ENCODE data around the gene PPM1A.

PPM1A gene

GRCh38 chr14:60229614-60230013 lies 19.4 kb upstream of the PPM1A start:
- DNase-seq = no peak

- no peak for DNase-seq
Observed at GRCh38 chr14:60232185-60232584, 16.8 kb upstream of the PPM1A start.

GRCh38 chr14:60233251-60233650 lies 15.8 kb upstream of the PPM1A start:
- no peak for DNase-seq

- no peak for DNase-seq
Observed at GRCh38 chr14:60233891-60234290, 15.1 kb upstream of the PPM1A start.

- no peak for DNase-seq
Observed at GRCh38 chr14:60235440-60235839, 13.6 kb upstream of the PPM1A start.

GRCh38 chr14:60238955-60239354 lies 10.1 kb upstream of the PPM1A start:
- no peak for DNase-seq

GRCh38 chr14:60240139-60240856 lies 8.7 kb upstream of the PPM1A start:
- DNase-seq = no peak

GRCh38 chr14:60241091-60241490 lies 7.9 kb upstream of the PPM1A start:
- DNase-seq = no peak

- no peak for DNase-seq
Observed at GRCh38 chr14:60242429-60242828, 6.6 kb upstream of the PPM1A start.

- no peak for DNase-seq
Observed at GRCh38 chr14:60245380-60246177, 3.4 kb upstream of the PPM1A start.

GRCh38 chr14:60247994-60248696 lies 876 bp upstream of the PPM1A start:
- DNase-seq = peak; percentile 92

GRCh38 chr14:60249321-60250256 lies 568 bp downstream of the PPM1A start:
- DNase-seq = peak; percentile 69

GRCh38 chr14:60250257-60251035 lies 1.4 kb downstream of the PPM1A start:
- DNase-seq = peak; percentile 34

- no peak for DNase-seq
Observed at GRCh38 chr14:60251877-60252276, 2.9 kb downstream of the PPM1A start.

- no peak for DNase-seq
Observed at GRCh38 chr14:60252630-60253029, 3.6 kb downstream of the PPM1A start.

GRCh38 chr14:60253649-60254048 lies 4.6 kb downstream of the PPM1A start:
- DNase-seq = no peak

- no peak for DNase-seq
Observed at GRCh38 chr14:60254176-60254575, 5.2 kb downstream of the PPM1A start.

GRCh38 chr14:60257865-60258264 lies 8.8 kb downstream of the PPM1A start:
- DNase-seq = no peak

- DNase-seq = no peak
Observed at GRCh38 chr14:60265163-60265562, 16.1 kb downstream of the PPM1A start.

GRCh38 chr14:60266021-60266937 lies 17.3 kb downstream of the PPM1A start:
- no peak for DNase-seq

GRCh38 chr14:60272177-60272576 lies 23.2 kb downstream of the PPM1A start:
- DNase-seq = no peak

Measured in NCI-H526 treated with DMSO at 0.1 percent for 48 hours (cell line).